Naive thymus-derived CD4-positive, alpha-beta T cell (primary cell): ENCODE data around the gene TIMP3. TPM values are rescaled to one million over a fixed set of nuclear protein-coding genes. Genes with fewer than 3 reads are reported as not detected.

Source experiments
- ATAC-seq: fragments of 150-1000 bp; cut with Tn5 transposase; 2 replicates; pipeline ENCODE4 v1.10.0; 2021; ENCODE audit warnings: mild to moderate bottlenecking, moderate library complexity
- CTCF ChIA-PET: fragments of 350-600 bp; sonication (Branson Sonifier 250); formaldehyde crosslinking; loops from one replicate; lab custom pipeline; 2021; ENCODE audit warnings: antibody characterized with exemption; lab: Charles Lee
- POLR2A ChIA-PET: fragments of 350-600 bp; sonication (Branson Sonifier 250); formaldehyde crosslinking; loops from one replicate; lab custom pipeline; 2021; ENCODE audit warnings: antibody characterized with exemption, inconsistent platforms; lab: Charles Lee
- DNase-seq, 9 donors: peaks; one replicate each; pipeline versions ENCODE4 v3.0.0 to v3.0.0-alpha.2; 2020 to 2022; ENCODE audit warnings: mixed read lengths in 1 of 9
- H3K27ac ChIP-seq: one replicate; pipeline ENCODE4 v1.7.0; 2013; ENCODE audit warnings: mild to moderate bottlenecking, low read depth, low read length, moderate library complexity
- H3K27me3 ChIP-seq, 2 donors: one replicate each; pipeline ENCODE4 v1.7.0; 2013; ENCODE audit warnings: low read length in 2 of 2, mild to moderate bottlenecking in 2 of 2, moderate library complexity in 2 of 2; ENCODE audit not compliant: control insufficient read depth in 2 of 2, insufficient read depth in 2 of 2
- H3K36me3 ChIP-seq, 3 experiments: 1 replicate in 2 of 3; 2 replicates in 1 of 3; pipeline ENCODE4 v1.7.0; 2013; ENCODE audit warnings: low read length in 3 of 3, mild to moderate bottlenecking in 3 of 3, moderate library complexity in 1 of 3; ENCODE audit not compliant: insufficient read depth in 3 of 3, control insufficient read depth in 2 of 3
- H3K4me1 ChIP-seq, 2 donors: one replicate each; pipeline ENCODE4 v1.7.0; 2013; ENCODE audit warnings: low read length in 2 of 2, mild to moderate bottlenecking in 2 of 2, moderate library complexity in 1 of 2; ENCODE audit not compliant: control insufficient read depth in 2 of 2, insufficient read depth in 2 of 2
- H3K4me3 ChIP-seq: 2 replicates; pipeline ENCODE4 v1.7.0; 2013; ENCODE audit warnings: mild to moderate bottlenecking, low read length
- H3K9me3 ChIP-seq, 3 experiments: 1 replicate in 2 of 3; 2 replicates in 1 of 3; pipeline ENCODE4 v1.7.0; 2013; ENCODE audit warnings: low read length in 3 of 3; ENCODE audit not compliant: control insufficient read depth in 2 of 3
- H3K27ac Mint-ChIP-seq, 9 donors: one replicate each; pipeline ENCODE4 v1.8.0; 2020 to 2022; ENCODE audit warnings: mixed read lengths in 9 of 9, mild to moderate bottlenecking in 8 of 9, moderate library complexity in 5 of 9, inconsistent platforms in 2 of 9
- H3K27me3 Mint-ChIP-seq, 5 donors: one replicate each; pipeline ENCODE4 v1.8.0; 2021 to 2022; ENCODE audit warnings: mixed read lengths in 5 of 5, mild to moderate bottlenecking in 1 of 5
- H3K36me3 Mint-ChIP-seq, 5 donors: one replicate each; pipeline ENCODE4 v1.8.0; 2020 to 2022; ENCODE audit warnings: mixed read lengths in 5 of 5, mild to moderate bottlenecking in 3 of 5, inconsistent platforms in 1 of 5
- H3K4me1 Mint-ChIP-seq, 7 donors: one replicate each; pipeline ENCODE4 v1.8.0; 2020 to 2022; ENCODE audit warnings: mixed read lengths in 7 of 7, mild to moderate bottlenecking in 3 of 7, inconsistent platforms in 1 of 7
- H3K4me3 Mint-ChIP-seq, 10 donors: one replicate each; pipeline ENCODE4 v1.8.0; 2020 to 2022; ENCODE audit warnings: mild to moderate bottlenecking in 10 of 10, mixed read lengths in 10 of 10, moderate library complexity in 6 of 10, inconsistent platforms in 2 of 10
- H3K9me3 Mint-ChIP-seq, 11 donors: one replicate each; pipeline ENCODE4 v1.8.0; 2020 to 2022; ENCODE audit warnings: mixed read lengths in 11 of 11, mild to moderate bottlenecking in 4 of 11, inconsistent platforms in 1 of 11, moderate library complexity in 1 of 11
- intact Hi-C, 2 donors: fragments of 100-400 bp; cut with micrococcal nuclease; formaldehyde crosslinking; loops; one replicate each; pipeline ENCODE4 v1.15.1; 2023
- polyA plus RNA-seq, 2 donors: library from polyadenylated mRNA; unstranded; fragments of 300-500 nt; fragmentation: Illumina TruSeq; gene quantifications; one replicate each; pipeline ENCODE4 v1.2.3, GENCODE V29; 2021
- total RNA-seq, 6 experiments: library from RNA in 5 of 6; stranded (reverse) in 5 of 6; gene quantifications; 1 replicate in 5 of 6; 2 replicates in 1 of 6; pipeline ENCODE4 v1.2.3 and lab custom pipeline; 2021 to 2026

Gene TIMP3
- total and polyA plus RNA-seq, 7 experiments from 2014 or later: 0.05 to 0.95 (median 0.37) TPM; not detected in 3

DNA sequence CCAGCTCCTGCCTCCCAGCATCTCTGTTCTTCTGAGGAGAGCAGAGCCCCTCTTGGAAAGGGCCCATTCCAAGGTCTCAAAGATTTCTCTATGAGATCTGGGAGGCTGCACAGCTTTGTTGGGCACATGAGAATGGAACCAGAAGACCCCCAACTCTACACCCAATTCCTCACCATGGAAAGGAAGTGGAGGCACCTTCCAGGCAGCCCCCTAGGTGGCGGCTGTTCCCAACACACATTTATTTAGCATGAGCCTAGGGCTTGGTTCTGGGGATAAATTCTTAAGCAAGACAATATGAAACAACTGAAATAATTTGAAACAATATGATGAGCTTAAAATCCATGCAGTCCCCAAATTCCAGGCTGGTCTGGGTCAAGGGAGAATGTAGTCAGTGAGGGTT lies 100.4 kb downstream of the TIMP3 start:
- Mint-ChIP-seq H3K4me1 (no peaks in the 10 kb centered on the region), H3K4me3 (no peak overlapping the region), H3K27me3 (no peaks in the 10 kb centered on the region), H3K27ac (no peak overlapping the region), H3K36me3 (no peaks in the 10 kb centered on the region), H3K9me3 (no peaks in the 10 kb centered on the region)
- intact Hi-C loops: no loop called here
- Histone ChIP-seq H3K4me1 (no peaks in the 10 kb centered on the region), H3K9me3 (no peaks in the 10 kb centered on the region), H3K27ac (no peak overlapping the region), H3K36me3 (no peaks in the 10 kb centered on the region), H3K4me3 (no peak overlapping the region), H3K27me3 (no peaks in the 10 kb centered on the region)
- POLR2A ChIA-PET: no interaction called here
- no peak for ATAC-seq
- DNase-seq: no peak
- CTCF ChIA-PET: no interaction called here

DNA sequence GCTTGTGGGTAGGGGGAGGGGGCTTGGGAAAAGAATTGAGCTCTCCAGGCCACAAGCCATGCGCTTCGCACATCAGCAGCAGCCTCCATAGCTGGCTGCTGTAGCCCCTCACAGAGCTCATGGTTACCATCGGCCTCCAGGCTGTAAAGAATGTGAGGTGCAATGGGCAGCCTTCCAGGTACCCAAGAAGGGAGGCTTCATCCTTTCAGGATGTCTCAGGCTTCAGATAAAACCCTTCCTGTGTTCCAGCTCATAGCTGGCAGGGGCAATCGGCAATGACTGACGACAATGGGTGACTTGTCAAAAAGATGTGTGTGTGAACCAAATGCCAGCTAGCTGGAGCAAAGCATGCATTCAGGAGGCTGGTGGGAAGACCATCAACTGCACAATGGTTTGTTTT lies 102.0 kb downstream of the TIMP3 start:
- no peaks in the 10 kb centered on the region for H3K36me3 ChIP-seq
- ATAC-seq (no peak), DNase-seq (no peak)
- ChIA-PET POLR2A (no interaction called here), CTCF (no interaction called here)
- H3K27ac ChIP-seq: no peak overlapping the region
- no peaks in the 10 kb centered on the region for H3K9me3 ChIP-seq
- no peak overlapping the region for H3K27ac Mint-ChIP-seq
- H3K27me3 ChIP-seq: no peaks in the 10 kb centered on the region
- H3K27me3 Mint-ChIP-seq: no peaks in the 10 kb centered on the region
- no peaks in the 10 kb centered on the region for H3K4me1 Mint-ChIP-seq
- H3K4me1 ChIP-seq: no peaks in the 10 kb centered on the region
- intact Hi-C loops: no loop called here
- no peak overlapping the region for H3K4me3 ChIP-seq
- no peaks in the 10 kb centered on the region for H3K9me3 Mint-ChIP-seq
- no peak overlapping the region for H3K4me3 Mint-ChIP-seq
- H3K36me3 Mint-ChIP-seq: no peaks in the 10 kb centered on the region

DNA sequence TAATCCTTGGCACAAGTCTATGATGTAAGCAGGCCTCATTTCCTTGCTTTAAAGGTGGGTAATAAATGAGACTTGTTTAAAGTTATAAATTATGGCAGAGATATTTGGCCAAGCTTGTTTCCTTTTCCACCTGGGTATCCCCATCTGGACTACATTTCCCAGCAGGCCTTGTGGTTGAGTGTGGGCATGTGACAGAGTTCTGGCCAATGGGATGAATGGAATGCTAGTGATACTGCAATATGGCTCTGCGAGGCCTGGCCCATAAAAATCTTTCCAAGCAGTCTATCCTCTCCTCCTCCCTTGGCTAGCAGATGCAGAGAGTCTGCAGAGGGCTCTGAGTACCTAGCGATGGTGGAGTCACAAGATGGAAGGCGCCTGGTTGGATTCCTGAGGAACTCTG lies 102.5 kb downstream of the TIMP3 start:
- Histone ChIP-seq H3K4me1 (no peaks in the 10 kb centered on the region), H3K9me3 (no peaks in the 10 kb centered on the region), H3K4me3 (no peak overlapping the region), H3K27me3 (no peaks in the 10 kb centered on the region), H3K27ac (no peak overlapping the region), H3K36me3 (no peaks in the 10 kb centered on the region)
- Mint-ChIP-seq H3K27ac (no peak overlapping the region), H3K4me3 (no peak overlapping the region), H3K4me1 (no peaks in the 10 kb centered on the region), H3K9me3 (no peaks in the 10 kb centered on the region), H3K36me3 (no peaks in the 10 kb centered on the region), H3K27me3 (no peaks in the 10 kb centered on the region)
- POLR2A ChIA-PET: no interaction called here
- intact Hi-C loops: no loop called here
- CTCF ChIA-PET: no interaction called here
- ATAC-seq (no peak), DNase-seq (peak in 3 of 9 donors; percentile 8 to 20 (median 10))

DNA sequence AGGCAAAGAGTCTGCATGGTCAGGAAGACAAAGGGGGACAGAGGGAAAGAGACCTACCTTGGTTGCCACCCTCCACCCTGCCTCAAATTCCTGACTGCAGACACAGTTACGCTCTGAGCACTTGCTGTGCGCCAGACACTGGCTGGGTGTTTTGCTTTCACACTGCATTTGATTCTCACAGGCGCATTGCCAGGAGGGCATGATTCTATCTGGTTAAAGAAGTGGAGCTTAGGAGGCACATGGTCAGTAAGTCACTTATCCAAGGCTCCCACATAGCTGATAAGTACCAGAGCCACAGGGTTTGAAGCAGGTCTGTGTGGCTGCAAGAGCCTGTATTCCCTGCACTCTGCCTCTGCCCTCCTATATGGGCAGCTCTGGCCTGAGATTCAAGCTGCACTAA lies 103.9 kb downstream of the TIMP3 start:
- Histone ChIP-seq H3K27ac (no peak overlapping the region), H3K4me3 (no peak overlapping the region), H3K9me3 (no peaks in the 10 kb centered on the region), H3K4me1 (no peaks in the 10 kb centered on the region), H3K27me3 (no peaks in the 10 kb centered on the region), H3K36me3 (no peaks in the 10 kb centered on the region)
- H3K27me3 Mint-ChIP-seq: no peaks in the 10 kb centered on the region
- ChIA-PET POLR2A (no interaction called here), CTCF (no interaction called here)
- intact Hi-C loops: no loop called here
- ATAC-seq (no peak), DNase-seq (no peak)
- H3K27ac Mint-ChIP-seq: no peak overlapping the region
- H3K9me3 Mint-ChIP-seq: no peaks in the 10 kb centered on the region
- no peak overlapping the region for H3K4me3 Mint-ChIP-seq
- no peaks in the 10 kb centered on the region for H3K4me1 Mint-ChIP-seq
- no peaks in the 10 kb centered on the region for H3K36me3 Mint-ChIP-seq

DNA sequence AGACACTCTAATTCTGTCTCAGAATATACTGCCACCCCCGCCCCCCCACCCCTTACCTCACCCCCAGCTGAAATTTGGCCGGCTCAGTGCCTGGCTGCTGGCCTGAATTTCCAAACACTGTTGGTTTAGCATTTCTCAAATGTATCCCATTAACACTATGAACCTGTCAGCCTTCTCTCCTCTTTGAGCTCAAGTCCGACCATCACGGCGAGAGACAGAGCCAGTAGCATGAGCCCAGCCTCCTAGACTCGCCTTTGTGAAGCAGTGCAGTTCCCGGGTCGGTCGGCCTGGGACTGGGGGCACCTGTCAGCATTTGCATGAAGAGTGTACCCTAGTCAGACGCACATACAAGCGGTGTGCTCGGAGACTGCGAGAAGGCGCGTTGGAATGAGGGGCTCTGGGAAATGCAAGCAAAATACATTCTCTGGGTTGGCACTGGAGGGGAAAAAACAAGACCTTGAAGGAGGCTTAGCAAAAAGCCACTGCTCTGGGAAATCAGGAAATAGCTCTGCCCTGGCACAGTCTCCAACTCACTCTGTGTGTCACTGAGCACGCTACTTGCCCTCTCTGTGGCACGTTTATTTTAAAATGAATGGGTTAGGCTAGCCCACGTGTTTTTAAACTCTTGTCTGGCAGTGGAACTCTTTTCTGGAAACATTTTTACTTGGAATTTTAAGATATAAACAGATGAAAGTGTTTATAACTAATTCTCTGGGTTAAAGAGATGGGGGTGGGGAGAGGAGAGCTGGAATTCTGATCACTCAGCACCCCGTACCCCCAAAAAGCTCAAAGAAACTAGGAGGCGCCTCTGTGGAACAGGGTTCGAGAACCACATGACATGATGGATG lies 108.3 kb downstream of the TIMP3 start:
- Histone ChIP-seq H3K27ac (no peak overlapping the region), H3K36me3 (no peaks in the 10 kb centered on the region), H3K27me3 (no peaks in the 10 kb centered on the region), H3K9me3 (no peaks in the 10 kb centered on the region), H3K4me3 (no peak overlapping the region), H3K4me1 (no peaks in the 10 kb centered on the region)
- no peak overlapping the region for H3K4me3 Mint-ChIP-seq
- no peak overlapping the region for H3K27ac Mint-ChIP-seq
- ATAC-seq (no peak), DNase-seq (no peak)
- H3K27me3 Mint-ChIP-seq: peaks cover 0 to 8% (median 0%) of the 10 kb centered on the region in 5 donors
- ChIA-PET CTCF (no interaction called here), POLR2A (no interaction called here)
- intact Hi-C loops: no loop called here
- H3K36me3 Mint-ChIP-seq: no peaks in the 10 kb centered on the region
- no peaks in the 10 kb centered on the region for H3K4me1 Mint-ChIP-seq
- peaks cover 0 to 4% (median 0%) of the 10 kb centered on the region in 11 donors for H3K9me3 Mint-ChIP-seq

DNA sequence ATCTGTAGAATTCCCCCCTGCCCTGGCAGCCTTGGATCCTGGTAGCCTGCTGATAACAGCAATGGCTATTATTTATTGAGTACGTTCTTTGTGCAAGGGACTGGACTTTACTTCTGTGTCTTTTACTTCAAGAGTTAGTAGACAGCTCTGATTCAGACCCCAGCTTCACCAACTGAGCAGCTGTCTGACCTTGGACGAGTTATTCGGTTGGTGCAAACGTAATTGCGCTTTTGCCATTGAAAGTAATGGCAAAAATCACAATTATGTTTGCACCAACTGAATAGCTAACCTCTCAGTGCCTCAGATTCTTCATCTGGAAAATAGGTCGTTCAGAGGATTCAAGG lies 108.9 kb downstream of the TIMP3 start:
- Mint-ChIP-seq H3K4me1 (no peaks in the 10 kb centered on the region), H3K4me3 (no peak overlapping the region), H3K36me3 (peaks cover 0 to 3% (median 0%) of the 10 kb centered on the region in 5 donors), H3K27me3 (peaks cover 0 to 8% (median 0%) of the 10 kb centered on the region in 5 donors), H3K9me3 (peaks cover 0 to 10% (median 3%) of the 10 kb centered on the region in 11 donors), H3K27ac (no peak overlapping the region)
- ChIA-PET POLR2A (no interaction called here), CTCF (no interaction called here)
- H3K27me3 ChIP-seq: no peaks in the 10 kb centered on the region
- no peaks in the 10 kb centered on the region for H3K36me3 ChIP-seq
- H3K27ac ChIP-seq: no peak overlapping the region
- H3K4me1 ChIP-seq: no peaks in the 10 kb centered on the region
- no peak overlapping the region for H3K4me3 ChIP-seq
- intact Hi-C loops: no loop called here
- DNase-seq (no peak), ATAC-seq (no peak)
- no peaks in the 10 kb centered on the region for H3K9me3 ChIP-seq

DNA sequence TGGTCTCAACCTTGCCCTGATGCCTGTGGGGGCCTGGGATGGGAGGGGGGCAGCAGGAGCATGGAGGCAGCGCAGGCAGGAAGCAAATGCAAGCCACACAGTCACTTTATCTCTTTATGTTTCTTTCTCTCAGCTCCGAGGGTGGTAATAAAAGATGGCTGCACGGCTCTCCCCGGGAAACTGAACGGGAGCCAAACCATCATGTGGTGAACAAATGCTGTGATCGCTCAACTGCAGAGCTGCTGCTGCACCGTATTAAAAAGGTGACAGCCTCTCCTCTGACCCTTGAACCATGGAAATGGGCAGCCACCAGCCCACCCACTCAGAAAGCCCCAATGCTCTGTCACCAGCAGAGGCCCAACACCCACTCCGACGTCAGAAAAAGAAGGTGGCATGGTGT lies 110.0 kb downstream of the TIMP3 start:
- CTCF ChIA-PET: no interaction called here
- H3K27me3 Mint-ChIP-seq: peaks cover 0 to 8% (median 0%) of the 10 kb centered on the region in 5 donors
- Histone ChIP-seq H3K27me3 (no peaks in the 10 kb centered on the region), H3K4me1 (no peaks in the 10 kb centered on the region), H3K4me3 (no peak overlapping the region), H3K27ac (no peak overlapping the region), H3K9me3 (no peaks in the 10 kb centered on the region), H3K36me3 (no peaks in the 10 kb centered on the region)
- H3K9me3 Mint-ChIP-seq: peaks cover 0 to 19% (median 6%) of the 10 kb centered on the region in 11 donors
- H3K4me3 Mint-ChIP-seq: no peak overlapping the region
- H3K36me3 Mint-ChIP-seq: peaks cover 0 to 5% (median 0%) of the 10 kb centered on the region in 5 donors
- ATAC-seq: no peak
- no peak for DNase-seq
- POLR2A ChIA-PET: no interaction called here
- intact Hi-C loops: no loop called here
- H3K4me1 Mint-ChIP-seq: no peaks in the 10 kb centered on the region
- no peak overlapping the region for H3K27ac Mint-ChIP-seq
